Neutrophil (primary cell): Measurements from ENCODE around the gene ATP7B.

Experiments
- H3K27ac ChIP-seq: fragments of 200-600 bp; sonication (generic); 2 replicates; pipeline ENCODE4 v1.5.1; 2016; ENCODE audit warnings: mild to moderate bottlenecking, moderate library complexity
- H3K27me3 ChIP-seq: fragments of 200-600 bp; sonication (generic); 2 replicates; pipeline ENCODE4 v1.6.0; 2016; ENCODE audit warnings: mild to moderate bottlenecking
- H3K36me3 ChIP-seq: fragments of 200-600 bp; sonication (generic); 2 replicates; pipeline ENCODE4 v1.5.1; 2017
- H3K4me1 ChIP-seq, 2 experiments: fragments of 200-600 bp in 1 of 2; sonication (generic) in 1 of 2; 1 replicate in 1 of 2; 2 replicates in 1 of 2; pipeline versions ENCODE4 v1.5.1 to v1.6.1; 2013 to 2016; ENCODE audit warnings: low read depth in 1 of 2, low read length in 1 of 2, mild to moderate bottlenecking in 1 of 2, moderate library complexity in 1 of 2; ENCODE audit not compliant: control insufficient read depth in 1 of 2, insufficient read depth in 1 of 2
- H3K4me3 ChIP-seq, 2 experiments: fragments of 200-600 bp in 1 of 2; sonication (generic) in 1 of 2; 1 replicate in 1 of 2; 2 replicates in 1 of 2; pipeline ENCODE4 v1.5.1; 2013 to 2016; ENCODE audit warnings: low read depth in 1 of 2, low read length in 1 of 2, mild to moderate bottlenecking in 1 of 2, moderate library complexity in 1 of 2
- H3K9me3 ChIP-seq: fragments of 200-600 bp; sonication (generic); 2 replicates; pipeline ENCODE4 v1.5.1; 2016
- TF ChIP-seq, protein P1 (sequence below): fragments of 200-600 bp; sonication (generic); IDR thresholded peaks from 2 replicates; pipeline ENCODE4 v1.5.1; 2016; ENCODE audit warnings: antibody characterized with exemption

The ATP7B gene

GRCh38 chr13:51950722-51951121 is 60.5 kb downstream of the ATP7B start:
- Histone ChIP-seq H3K9me3 (no peaks in the 10 kb centered on the region), H3K4me1 (no peaks in the 10 kb centered on the region), H3K4me3 (no peak overlapping the region), H3K36me3 (no peaks in the 10 kb centered on the region), H3K27ac (no peak overlapping the region), H3K27me3 (no peaks in the 10 kb centered on the region)
- TF ChIP-seq, protein P1, sequence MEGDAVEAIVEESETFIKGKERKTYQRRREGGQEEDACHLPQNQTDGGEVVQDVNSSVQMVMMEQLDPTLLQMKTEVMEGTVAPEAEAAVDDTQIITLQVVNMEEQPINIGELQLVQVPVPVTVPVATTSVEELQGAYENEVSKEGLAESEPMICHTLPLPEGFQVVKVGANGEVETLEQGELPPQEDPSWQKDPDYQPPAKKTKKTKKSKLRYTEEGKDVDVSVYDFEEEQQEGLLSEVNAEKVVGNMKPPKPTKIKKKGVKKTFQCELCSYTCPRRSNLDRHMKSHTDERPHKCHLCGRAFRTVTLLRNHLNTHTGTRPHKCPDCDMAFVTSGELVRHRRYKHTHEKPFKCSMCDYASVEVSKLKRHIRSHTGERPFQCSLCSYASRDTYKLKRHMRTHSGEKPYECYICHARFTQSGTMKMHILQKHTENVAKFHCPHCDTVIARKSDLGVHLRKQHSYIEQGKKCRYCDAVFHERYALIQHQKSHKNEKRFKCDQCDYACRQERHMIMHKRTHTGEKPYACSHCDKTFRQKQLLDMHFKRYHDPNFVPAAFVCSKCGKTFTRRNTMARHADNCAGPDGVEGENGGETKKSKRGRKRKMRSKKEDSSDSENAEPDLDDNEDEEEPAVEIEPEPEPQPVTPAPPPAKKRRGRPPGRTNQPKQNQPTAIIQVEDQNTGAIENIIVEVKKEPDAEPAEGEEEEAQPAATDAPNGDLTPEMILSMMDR, result no peak

GRCh38 chr13:51946163-51946669 is 65.0 kb downstream of the ATP7B start:
- Histone ChIP-seq H3K36me3 (no peaks in the 10 kb centered on the region), H3K9me3 (no peaks in the 10 kb centered on the region), H3K4me3 (no peak overlapping the region), H3K4me1 (no peaks in the 10 kb centered on the region), H3K27ac (no peak overlapping the region), H3K27me3 (no peaks in the 10 kb centered on the region)
- TF ChIP-seq, protein P1, result no peak

GRCh38 chr13:51945149-51945548 is 66.1 kb downstream of the ATP7B start:
- TF ChIP-seq, protein P1, result no peak
- no peaks in the 10 kb centered on the region for H3K9me3 ChIP-seq
- no peaks in the 10 kb centered on the region for H3K36me3 ChIP-seq

GRCh38 chr13:51944428-51944827 is 66.8 kb downstream of the ATP7B start:
- Histone ChIP-seq H3K27me3 (no peaks in the 10 kb centered on the region), H3K4me3 (no peak overlapping the region), H3K36me3 (no peaks in the 10 kb centered on the region), H3K27ac (no peak overlapping the region), H3K9me3 (no peaks in the 10 kb centered on the region), H3K4me1 (no peaks in the 10 kb centered on the region)
- TF ChIP-seq, protein P1, result no peak

More at GRCh38 chr13:51945149-51945548, 66.1 kb downstream of the ATP7B start:
- Histone ChIP-seq H3K27me3 (no peaks in the 10 kb centered on the region), H3K4me3 (no peak overlapping the region), H3K4me1 (no peaks in the 10 kb centered on the region), H3K27ac (no peak overlapping the region)

- H3K4me1 ChIP-seq, result no peaks in the 10 kb centered on the region
- H3K9me3 ChIP-seq, result no peaks in the 10 kb centered on the region
- H3K36me3 ChIP-seq, result no peaks in the 10 kb centered on the region
- H3K4me3 ChIP-seq, result no peak overlapping the region
- no peak overlapping the region for H3K27ac ChIP-seq
- TF ChIP-seq, protein P1, result no peak
- H3K27me3 ChIP-seq, result no peaks in the 10 kb centered on the region
Observed at GRCh38 chr13:51943721-51944120, 67.5 kb downstream of the ATP7B start.

- no peaks in the 10 kb centered on the region for H3K27me3 ChIP-seq
- H3K9me3 ChIP-seq, result no peaks in the 10 kb centered on the region
- H3K27ac ChIP-seq, result no peak overlapping the region
- no peaks in the 10 kb centered on the region for H3K4me1 ChIP-seq
- no peak overlapping the region for H3K4me3 ChIP-seq
- TF ChIP-seq, protein P1, result no peak
- no peaks in the 10 kb centered on the region for H3K36me3 ChIP-seq
Observed at GRCh38 chr13:51942189-51942588, 69.1 kb downstream of the ATP7B start.
